Gastrocnemius medialis (tissue), 4 donors: ENCODE measurements around the gene ARHGAP26.

Source experiments
- CTCF ChIP-seq, 5 experiments: fragments of 450-650 bp in 3 of 5; fragments of 200-600 bp in 2 of 5; sonication (generic) in 2 of 5; IDR thresholded peaks in 4 of 5; conservative IDR thresholded peaks in 1 of 5; 1 replicate in 4 of 5; 2 replicates in 1 of 5; pipeline ENCODE4 v1.5.1; 2016 to 2019; ENCODE audit warnings: antibody characterized with exemption in 5 of 5, mild to moderate bottlenecking in 3 of 5, moderate library complexity in 3 of 5
- POLR2A ChIP-seq, 2 donors: fragments of 450-650 bp; IDR thresholded peaks; one replicate each; pipeline ENCODE4 v1.6.1; 2017; ENCODE audit warnings: antibody characterized with exemption in 2 of 2, mild to moderate bottlenecking in 2 of 2, moderate library complexity in 2 of 2

DNA sequence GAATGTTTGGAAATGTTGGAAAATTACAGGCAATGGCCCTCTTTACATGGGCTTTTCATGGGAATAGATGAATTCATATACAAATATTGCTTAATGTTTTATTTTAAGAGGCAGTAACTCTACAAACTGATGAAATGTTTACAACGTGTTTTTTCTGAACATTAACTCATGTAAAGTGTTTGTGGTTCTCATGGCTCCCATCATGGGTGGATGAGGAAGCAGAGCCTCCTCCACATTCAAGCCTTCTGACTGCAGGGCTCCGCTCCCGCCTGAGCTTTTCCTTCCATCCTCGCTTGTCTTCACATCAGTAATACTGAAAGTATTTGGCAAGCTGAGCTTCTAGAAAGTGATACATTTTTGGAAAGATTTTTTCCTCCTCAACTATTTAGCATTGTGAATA is 204.2 kb downstream of the ARHGAP26 start:
- TF ChIP-seq POLR2A (IDR thresholded peaks at IDR 0.05) (no peak), CTCF (IDR thresholded peaks at IDR 0.05 in 4 of 5, conservative IDR thresholded peaks at IDR 0.05 in 1 of 5) (no peak)
